ENCODE measurements around the gene FAAP20.

The FAAP20 gene

GRCh38 chr1:2185880-2186855 lies 8.4 kb downstream of the FAAP20 start:
- no peak for TF ChIP-seq CTCF (conservative IDR thresholded peaks at IDR 0.05; ENCODE audit: control insufficient read depth, insufficient read depth, low read depth, low read length)
- no peak for DNase-seq (ENCODE audit: low read depth)
- no peak overlapping the region for H3K4me3 ChIP-seq (ENCODE audit: control insufficient read depth, low read depth, low read length)

GRCh38 chr1:2184934-2185333 lies 9.6 kb downstream of the FAAP20 start:
- no peak for DNase-seq (ENCODE audit: low read depth)
- no peak overlapping the region for H3K4me3 ChIP-seq (ENCODE audit: control insufficient read depth, low read depth, low read length)
- TF ChIP-seq CTCF (conservative IDR thresholded peaks at IDR 0.05; ENCODE audit: control insufficient read depth, insufficient read depth, low read depth, low read length) = no peak

DNA sequence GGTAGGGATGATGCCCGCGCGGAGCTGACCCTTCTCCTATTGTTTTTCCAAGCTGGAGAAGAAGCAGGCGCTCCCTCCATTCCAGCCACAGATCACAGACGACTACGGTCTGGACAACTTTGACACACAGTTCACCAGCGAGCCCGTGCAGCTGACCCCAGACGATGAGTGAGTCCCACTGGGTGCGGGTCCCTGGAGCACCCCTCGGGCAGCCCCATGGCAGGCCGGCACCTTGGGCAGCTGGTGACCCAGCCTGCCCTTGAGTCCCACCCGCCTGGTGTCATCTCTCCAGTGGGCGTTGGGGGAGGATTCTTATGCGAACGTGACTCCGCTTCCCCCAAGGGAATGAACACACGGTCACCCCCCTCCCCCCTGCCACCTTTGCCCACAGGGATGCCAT lies 10.0 kb downstream of the FAAP20 start:
- no peak for TF ChIP-seq CTCF (conservative IDR thresholded peaks at IDR 0.05; ENCODE audit: control insufficient read depth, insufficient read depth, low read depth, low read length)
- no peak overlapping the region for H3K4me3 ChIP-seq (ENCODE audit: control insufficient read depth, low read depth, low read length)
- no peak for DNase-seq (ENCODE audit: low read depth)

DNA sequence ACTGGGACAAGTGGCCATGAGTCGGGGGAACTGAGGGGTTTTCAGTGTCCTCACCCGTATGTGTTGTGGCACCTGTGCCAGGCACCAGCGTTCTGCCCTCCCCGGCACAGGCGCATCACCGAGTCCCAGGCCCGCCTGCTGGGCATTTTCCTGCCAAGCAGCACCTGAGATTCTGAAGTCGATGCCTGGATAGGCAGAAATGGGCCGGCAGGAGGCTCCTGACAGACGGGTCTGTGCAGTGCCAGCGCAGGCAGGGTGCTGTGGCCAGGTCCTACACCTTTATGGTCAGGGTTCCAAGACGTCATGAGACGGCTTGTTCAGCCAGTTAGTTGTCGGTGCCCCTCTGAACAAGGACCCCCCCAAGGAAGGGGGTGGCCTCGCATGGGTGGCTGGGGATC lies 10.6 kb downstream of the FAAP20 start:
- H3K4me3 ChIP-seq (ENCODE audit: control insufficient read depth, low read depth, low read length) = no peak overlapping the region
- no peak for TF ChIP-seq CTCF (conservative IDR thresholded peaks at IDR 0.05; ENCODE audit: control insufficient read depth, insufficient read depth, low read depth, low read length)
- DNase-seq (ENCODE audit: low read depth) = no peak

DNA sequence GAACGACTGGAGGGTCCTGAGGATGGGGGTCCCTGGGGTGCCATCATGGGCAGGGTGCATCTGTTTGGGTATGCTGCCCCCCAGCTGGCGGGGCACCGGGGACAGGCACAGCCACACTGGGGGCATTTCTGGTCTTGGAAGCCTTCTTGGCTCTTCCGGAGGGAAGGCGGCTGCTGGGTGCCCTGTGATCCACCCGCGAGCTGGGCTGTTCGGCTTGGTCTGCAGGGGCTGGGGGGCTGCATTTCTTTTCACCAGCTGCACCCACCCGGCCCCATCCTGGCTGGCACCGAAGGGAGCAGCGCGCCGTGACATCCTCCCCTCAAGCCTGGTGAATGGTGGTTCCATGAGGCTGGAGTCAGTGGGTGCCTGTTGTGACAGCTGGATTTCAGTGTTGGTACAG lies 12.2 kb downstream of the FAAP20 start:
- no peak for TF ChIP-seq CTCF (conservative IDR thresholded peaks at IDR 0.05; ENCODE audit: control insufficient read depth, insufficient read depth, low read depth, low read length)
- no peak overlapping the region for H3K4me3 ChIP-seq (ENCODE audit: control insufficient read depth, low read depth, low read length)
- no peak for DNase-seq (ENCODE audit: low read depth)

- TF ChIP-seq CTCF (conservative IDR thresholded peaks at IDR 0.05; ENCODE audit: control insufficient read depth, insufficient read depth, low read depth, low read length) = no peak
- DNase-seq (ENCODE audit: low read depth) = no peak
- H3K4me3 ChIP-seq (ENCODE audit: control insufficient read depth, low read depth, low read length) = no peak overlapping the region
Measured at GRCh38 chr1:2181752-2182151, 12.8 kb downstream of the FAAP20 start.
